ENCODE results near the gene SLC38A2.
A peak's percentile ranks its signal among the peaks of the same experiment; 100 is the strongest.

The SLC38A2 gene

GRCh38 chr12:46374711-46375110, 2.1 kb upstream of the SLC38A2 start:
- peaks cover 12% of the 10 kb centered on the region for H3K36me3 ChIP-seq (ENCODE audit: insufficient read depth, low read length)
- H3K9me3 ChIP-seq (ENCODE audit: control insufficient read depth, insufficient read depth, low read length), result no peaks in the 10 kb centered on the region
- H3K9ac ChIP-seq (ENCODE audit: low read depth, low read length), result no peak overlapping the region
- peaks cover 5% of the 10 kb centered on the region for H3K4me1 ChIP-seq (ENCODE audit: insufficient read depth, low read length)

- Histone ChIP-seq H3K9ac (ENCODE audit: low read depth, low read length) (peak overlapping the region; percentile 75; the same call in 1 of the 2 replicates), H3K9me3 (ENCODE audit: control insufficient read depth, insufficient read depth, low read length) (no peaks in the 10 kb centered on the region), H3K36me3 (ENCODE audit: insufficient read depth, low read length) (peaks cover 16% of the 10 kb centered on the region), H3K4me1 (ENCODE audit: insufficient read depth, low read length) (peaks cover 9% of the 10 kb centered on the region)
Measured at GRCh38 chr12:46374310-46374709, 1.7 kb upstream of the SLC38A2 start.

GRCh38 chr12:46373301-46374296, 1.0 kb upstream of the SLC38A2 start:
- peaks cover 23% of the 10 kb centered on the region for H3K36me3 ChIP-seq (ENCODE audit: insufficient read depth, low read length)
- H3K4me1 ChIP-seq (ENCODE audit: insufficient read depth, low read length), result peaks cover 12% of the 10 kb centered on the region
- H3K9ac ChIP-seq (ENCODE audit: low read depth, low read length), result peak overlapping the region; percentile 75
- no peaks in the 10 kb centered on the region for H3K9me3 ChIP-seq (ENCODE audit: control insufficient read depth, insufficient read depth, low read length)

GRCh38 chr12:46371718-46372543, 642 bp downstream of the SLC38A2 start:
- H3K9me3 ChIP-seq (ENCODE audit: control insufficient read depth, insufficient read depth, low read length), result no peaks in the 10 kb centered on the region
- H3K4me1 ChIP-seq (ENCODE audit: insufficient read depth, low read length), result peaks cover 10% of the 10 kb centered on the region; the same call in 1 of the 2 replicates
- peaks cover 39% of the 10 kb centered on the region for H3K36me3 ChIP-seq (ENCODE audit: insufficient read depth, low read length)
- H3K9ac ChIP-seq (ENCODE audit: low read depth, low read length), result peak overlapping the region; percentile 75

GRCh38 chr12:46370792-46371717, 1.5 kb downstream of the SLC38A2 start:
- H3K9me3 ChIP-seq (ENCODE audit: control insufficient read depth, insufficient read depth, low read length), result no peaks in the 10 kb centered on the region
- peaks cover 10% of the 10 kb centered on the region; the same call in 1 of the 2 replicates for H3K4me1 ChIP-seq (ENCODE audit: insufficient read depth, low read length)
- H3K36me3 ChIP-seq (ENCODE audit: insufficient read depth, low read length), result peaks cover 47% of the 10 kb centered on the region
- H3K9ac ChIP-seq (ENCODE audit: low read depth, low read length), result peak overlapping the region; percentile 75

GRCh38 chr12:46370380-46370734, 2.2 kb downstream of the SLC38A2 start:
- Histone ChIP-seq H3K36me3 (ENCODE audit: insufficient read depth, low read length) (peaks cover 54% of the 10 kb centered on the region), H3K9ac (ENCODE audit: low read depth, low read length) (peak overlapping the region; percentile 75), H3K4me1 (ENCODE audit: insufficient read depth, low read length) (peaks cover 10% of the 10 kb centered on the region; the same call in 1 of the 2 replicates)

GRCh38 chr12:46369474-46370379, 2.8 kb downstream of the SLC38A2 start:
- H3K36me3 ChIP-seq (ENCODE audit: insufficient read depth, low read length), result peaks cover 61% of the 10 kb centered on the region
- H3K9ac ChIP-seq (ENCODE audit: low read depth, low read length), result peak overlapping the region; percentile 75; the same call in 1 of the 2 replicates
- H3K9me3 ChIP-seq (ENCODE audit: control insufficient read depth, insufficient read depth, low read length), result no peaks in the 10 kb centered on the region
- H3K4me1 ChIP-seq (ENCODE audit: insufficient read depth, low read length), result peaks cover 10% of the 10 kb centered on the region; the same call in 1 of the 2 replicates

More at GRCh38 chr12:46370380-46370734, 2.2 kb downstream of the SLC38A2 start:
- H3K9me3 ChIP-seq (ENCODE audit: control insufficient read depth, insufficient read depth, low read length), result no peaks in the 10 kb centered on the region

GRCh38 chr12:46369095-46369473, 3.5 kb downstream of the SLC38A2 start:
- H3K9me3 ChIP-seq (ENCODE audit: control insufficient read depth, insufficient read depth, low read length), result no peaks in the 10 kb centered on the region
- H3K9ac ChIP-seq (ENCODE audit: low read depth, low read length), result no peak overlapping the region; the same call in 1 of the 2 replicates
- peaks cover 66% of the 10 kb centered on the region for H3K36me3 ChIP-seq (ENCODE audit: insufficient read depth, low read length)
- peaks cover 10% of the 10 kb centered on the region; the same call in 1 of the 2 replicates for H3K4me1 ChIP-seq (ENCODE audit: insufficient read depth, low read length)

- Histone ChIP-seq H3K9ac (ENCODE audit: low read depth, low read length) (no peak overlapping the region), H3K4me1 (ENCODE audit: insufficient read depth, low read length) (peaks cover 10% of the 10 kb centered on the region; the same call in 1 of the 2 replicates), H3K36me3 (ENCODE audit: insufficient read depth, low read length) (peaks cover 69% of the 10 kb centered on the region), H3K9me3 (ENCODE audit: control insufficient read depth, insufficient read depth, low read length) (no peaks in the 10 kb centered on the region)
Measured at GRCh38 chr12:46368684-46369083, 3.9 kb downstream of the SLC38A2 start.

- Histone ChIP-seq H3K9me3 (ENCODE audit: control insufficient read depth, insufficient read depth, low read length) (no peaks in the 10 kb centered on the region), H3K9ac (ENCODE audit: low read depth, low read length) (no peak overlapping the region), H3K36me3 (ENCODE audit: insufficient read depth, low read length) (peaks cover 74% of the 10 kb centered on the region), H3K4me1 (ENCODE audit: insufficient read depth, low read length) (peaks cover 10% of the 10 kb centered on the region; the same call in 1 of the 2 replicates)
Measured at GRCh38 chr12:46368138-46368537, 4.4 kb downstream of the SLC38A2 start.

- Histone ChIP-seq H3K4me1 (ENCODE audit: insufficient read depth, low read length) (peaks cover 10% of the 10 kb centered on the region; the same call in 1 of the 2 replicates), H3K9ac (ENCODE audit: low read depth, low read length) (no peak overlapping the region), H3K9me3 (ENCODE audit: control insufficient read depth, insufficient read depth, low read length) (no peaks in the 10 kb centered on the region), H3K36me3 (ENCODE audit: insufficient read depth, low read length) (peaks cover 79% of the 10 kb centered on the region)
Measured at GRCh38 chr12:46367351-46368029, 5.1 kb downstream of the SLC38A2 start.

- H3K36me3 ChIP-seq (ENCODE audit: insufficient read depth, low read length), result peaks cover 79% of the 10 kb centered on the region
- no peak overlapping the region for H3K9ac ChIP-seq (ENCODE audit: low read depth, low read length)
- no peaks in the 10 kb centered on the region for H3K9me3 ChIP-seq (ENCODE audit: control insufficient read depth, insufficient read depth, low read length)
- H3K4me1 ChIP-seq (ENCODE audit: insufficient read depth, low read length), result peaks cover 10% of the 10 kb centered on the region; the same call in 1 of the 2 replicates
Measured at GRCh38 chr12:46366771-46367170, 5.8 kb downstream of the SLC38A2 start.
